ENCODE measurements around the gene CLIC6. TPM values are rescaled to one million over a fixed set of nuclear protein-coding genes. Genes with fewer than 3 reads are reported as not detected.

The CLIC6 gene
- total RNA-seq, 2 donors from 2014 or later, result 2.8 to 7.3 TPM

- no peak overlapping the region for H3K27ac ChIP-seq
- no peaks in the 10 kb centered on the region for H3K4me1 ChIP-seq (ENCODE audit: control insufficient read depth in 1 of 2, low read depth in 2 of 2)
- peaks cover 3% of the 10 kb centered on the region for H3K9me3 ChIP-seq
- no peaks in the 10 kb centered on the region for H3K36me3 ChIP-seq
- no peak overlapping the region for H3K4me3 ChIP-seq
- ATAC-seq (ENCODE audit: insufficient number of reproducible peaks, low FRiP score, low read depth) (no peak), DNase-seq (ENCODE audit: low spot score) (no peak)
- no peak for TF ChIP-seq CTCF (IDR thresholded peaks at IDR 0.05)
- H3K27me3 ChIP-seq (replicated peaks; ENCODE audit: insufficient read depth), result no peaks in the 10 kb centered on the region
These were observed 96.0 kb downstream of the CLIC6 start for GRCh38 chr21:34764715-34765284.

- ATAC-seq (ENCODE audit: insufficient number of reproducible peaks, low FRiP score, low read depth), result no peak
- TF ChIP-seq CTCF (IDR thresholded peaks at IDR 0.05), result no peak
- H3K36me3 ChIP-seq, result no peaks in the 10 kb centered on the region
These were observed 96.8 kb downstream of the CLIC6 start for GRCh38 chr21:34765619-34766018.

GRCh38 chr21:34766862-34767261 is 98.1 kb downstream of the CLIC6 start:
- no peak for DNase-seq (ENCODE audit: low spot score)
- Histone ChIP-seq H3K9me3 (peaks cover 3% of the 10 kb centered on the region), H3K4me1 (ENCODE audit: control insufficient read depth in 1 of 2, low read depth in 2 of 2) (no peaks in the 10 kb centered on the region), H3K4me3 (no peak overlapping the region), H3K36me3 (no peaks in the 10 kb centered on the region), H3K27ac (no peak overlapping the region), H3K27me3 (replicated peaks; ENCODE audit: insufficient read depth) (no peaks in the 10 kb centered on the region)
- ATAC-seq (ENCODE audit: insufficient number of reproducible peaks, low FRiP score, low read depth), result no peak
- TF ChIP-seq CTCF (IDR thresholded peaks at IDR 0.05), result no peak

More at GRCh38 chr21:34765619-34766018, 96.8 kb downstream of the CLIC6 start:
- Histone ChIP-seq H3K27me3 (replicated peaks; ENCODE audit: insufficient read depth) (no peaks in the 10 kb centered on the region), H3K4me1 (ENCODE audit: control insufficient read depth in 1 of 2, low read depth in 2 of 2) (no peaks in the 10 kb centered on the region), H3K4me3 (no peak overlapping the region), H3K27ac (no peak overlapping the region), H3K9me3 (peaks cover 3% of the 10 kb centered on the region)
- DNase-seq (ENCODE audit: low spot score), result no peak

Other genes with a start within 250 kb of the CLIC6 start
- not detected for gene SMIM34, start 245.0 kb upstream of the CLIC6 start, total RNA-seq
- gene KCNE1, start 156.8 kb upstream of the CLIC6 start, total RNA-seq, result 10 to 100 TPM; 10.8 TPM
- gene RCAN1, start 53.9 kb upstream of the CLIC6 start, total RNA-seq, result 10 to 100 TPM; 39.3 to 45.2 TPM